ENCODE data around the gene TMOD1.
"Not testable (repeated sequence)": the region's sequence is repeated elsewhere in the genome, so short reads cannot be mapped to it uniquely, and the experiment has no call there.

The TMOD1 gene

GRCh38 chr9:97594381-97594921 is 93.0 kb downstream of the TMOD1 start:
- DNase-seq (ENCODE audit: low read depth in 2 of 2), result no peak

GRCh38 chr9:97596906-97597305 is 95.4 kb downstream of the TMOD1 start:
- no peak for DNase-seq (ENCODE audit: low read depth in 2 of 2)

DNA sequence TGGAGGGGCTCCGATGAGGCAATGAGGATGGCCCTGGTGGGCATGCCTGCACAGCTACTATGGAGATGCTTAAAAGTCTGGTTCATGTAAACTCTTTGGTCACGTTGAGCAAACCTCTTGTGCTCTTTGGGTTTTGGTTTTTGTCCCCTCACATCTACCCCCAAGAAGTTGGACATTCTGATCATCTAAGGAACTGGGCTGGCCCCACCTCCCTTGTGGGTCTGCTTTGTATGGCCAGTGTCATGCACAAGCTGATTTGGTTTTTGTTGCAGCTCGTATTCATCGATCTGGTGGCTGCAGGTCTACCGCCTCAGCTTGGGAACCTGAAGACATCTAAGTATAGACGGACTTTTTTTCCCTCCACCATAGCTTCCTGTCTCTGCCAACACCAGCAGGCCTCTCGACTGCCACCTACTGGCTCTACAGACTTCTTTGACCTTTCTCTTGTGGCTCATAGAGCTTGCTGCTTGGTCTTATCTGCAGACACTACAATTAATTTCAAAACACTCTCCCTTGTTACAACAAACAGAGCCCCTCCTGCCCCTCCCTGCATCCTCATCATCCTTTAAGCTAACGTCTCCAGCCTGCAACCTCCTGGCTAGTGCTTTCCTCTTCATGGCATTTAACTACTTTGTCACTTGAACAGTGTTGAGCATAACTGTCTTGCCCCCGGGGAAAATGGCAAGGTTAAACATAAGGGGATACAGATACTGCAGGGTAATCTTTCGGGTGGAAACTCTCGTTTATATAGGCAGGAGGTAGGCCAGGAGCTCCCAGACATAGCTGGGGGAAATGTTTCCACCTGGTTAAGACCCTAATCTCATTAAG is 97.2 kb downstream of the TMOD1 start:
- peak; percentile 14 to 38 for DNase-seq (ENCODE audit: low read depth in 2 of 2)

DNA sequence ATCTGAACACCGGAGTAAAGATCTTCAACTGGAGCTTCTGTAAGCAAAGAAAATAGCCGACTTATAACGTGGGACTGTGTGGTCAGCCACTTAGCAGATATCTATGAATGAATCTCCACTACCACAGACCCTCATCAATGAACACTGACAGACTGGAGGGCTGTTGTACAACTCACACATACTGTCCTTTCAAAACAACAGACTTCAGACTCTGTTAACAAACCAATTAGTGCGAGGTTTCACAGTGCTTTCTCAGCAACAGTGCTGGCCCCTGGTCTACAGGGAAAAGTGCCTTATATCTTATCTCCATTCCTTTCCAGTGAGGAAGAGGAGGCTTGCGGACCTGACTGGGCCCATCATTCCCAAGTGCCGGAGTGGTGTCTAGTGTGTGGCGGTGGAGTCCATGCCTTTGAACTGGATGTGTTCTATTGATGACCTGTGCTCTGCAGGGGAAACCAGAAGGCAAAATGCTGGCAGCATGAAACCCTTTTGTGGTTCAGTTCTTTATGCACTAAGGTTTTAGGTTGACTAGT is 97.9 kb downstream of the TMOD1 start:
- no peak for DNase-seq (ENCODE audit: low read depth in 2 of 2)

DNA sequence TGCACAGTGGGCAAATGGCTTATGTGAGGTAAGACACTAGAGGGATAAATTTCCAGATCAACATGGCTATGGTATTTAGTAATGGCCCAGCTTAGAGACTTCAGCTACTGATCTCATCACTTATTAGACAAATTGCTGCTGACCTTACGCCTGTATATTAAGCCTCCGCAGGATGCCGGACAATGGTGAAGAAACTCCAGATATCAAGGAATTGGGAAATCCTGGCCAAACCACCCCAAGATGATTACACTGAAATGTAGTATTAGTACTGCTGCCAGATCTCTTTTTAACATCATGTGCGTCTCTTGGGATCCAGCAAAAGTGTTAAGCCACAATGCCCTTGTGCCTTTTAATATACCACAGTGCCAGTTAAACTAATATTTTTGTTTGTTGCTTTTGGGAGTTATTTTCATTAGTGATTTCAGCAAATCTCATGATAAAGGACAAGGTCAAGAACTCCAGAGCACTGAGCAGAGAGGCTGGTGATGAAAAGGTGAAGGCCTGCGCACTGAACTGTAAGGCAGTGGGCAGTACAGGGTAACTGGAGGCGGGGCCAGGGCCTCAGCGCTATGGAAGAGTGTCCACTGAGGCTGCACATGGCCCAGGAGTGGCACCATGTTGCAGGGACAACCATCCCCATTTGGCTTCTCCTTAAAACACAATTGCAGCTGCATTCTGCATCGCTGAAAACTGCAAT is 99.2 kb downstream of the TMOD1 start:
- no peak for DNase-seq (ENCODE audit: low read depth in 2 of 2)

GRCh38 chr9:97601228-97601898 is 99.9 kb downstream of the TMOD1 start:
- DNase-seq (ENCODE audit: low read depth in 2 of 2), result no peak

- DNase-seq (ENCODE audit: low read depth in 2 of 2), result no peak
These were observed 101.0 kb downstream of the TMOD1 start for GRCh38 chr9:97602430-97602829.

DNA sequence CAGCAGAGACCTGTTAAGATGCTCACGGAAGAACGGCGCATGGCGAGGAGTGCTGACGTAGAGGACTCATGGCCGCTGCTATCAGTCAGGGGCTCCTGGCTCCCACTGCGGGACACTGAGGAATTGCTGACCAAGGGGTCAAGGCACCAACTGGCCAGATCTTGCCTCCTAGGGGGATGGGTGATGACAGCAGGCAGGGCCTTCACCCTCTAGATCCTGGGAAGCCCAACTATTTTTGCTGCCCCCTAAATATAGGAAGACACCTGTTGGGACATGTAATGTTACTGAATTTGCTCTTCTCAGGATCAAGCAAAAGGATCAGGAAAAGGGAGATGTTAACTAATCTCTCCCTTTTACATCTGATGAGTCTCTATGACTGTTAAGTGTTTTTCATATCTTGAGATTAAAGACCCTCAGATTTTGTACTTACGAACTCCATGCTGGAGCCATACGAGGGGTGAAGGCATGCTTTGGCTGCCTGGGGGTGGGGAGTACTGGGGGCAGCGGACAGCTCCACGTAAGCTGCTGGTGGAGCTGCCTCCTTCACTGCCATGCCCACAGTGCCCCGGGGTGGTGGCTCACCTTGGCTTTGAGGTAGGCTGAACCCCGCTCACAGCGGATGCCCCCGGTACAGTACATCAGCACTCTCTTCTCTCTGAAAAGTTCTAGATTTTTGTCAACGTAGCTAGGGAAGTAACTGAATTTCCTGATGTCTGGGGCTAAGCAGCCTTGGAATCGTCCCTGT is 103.6 kb downstream of the TMOD1 start:
- DNase-seq (ENCODE audit: low read depth in 2 of 2), result no peak

DNA sequence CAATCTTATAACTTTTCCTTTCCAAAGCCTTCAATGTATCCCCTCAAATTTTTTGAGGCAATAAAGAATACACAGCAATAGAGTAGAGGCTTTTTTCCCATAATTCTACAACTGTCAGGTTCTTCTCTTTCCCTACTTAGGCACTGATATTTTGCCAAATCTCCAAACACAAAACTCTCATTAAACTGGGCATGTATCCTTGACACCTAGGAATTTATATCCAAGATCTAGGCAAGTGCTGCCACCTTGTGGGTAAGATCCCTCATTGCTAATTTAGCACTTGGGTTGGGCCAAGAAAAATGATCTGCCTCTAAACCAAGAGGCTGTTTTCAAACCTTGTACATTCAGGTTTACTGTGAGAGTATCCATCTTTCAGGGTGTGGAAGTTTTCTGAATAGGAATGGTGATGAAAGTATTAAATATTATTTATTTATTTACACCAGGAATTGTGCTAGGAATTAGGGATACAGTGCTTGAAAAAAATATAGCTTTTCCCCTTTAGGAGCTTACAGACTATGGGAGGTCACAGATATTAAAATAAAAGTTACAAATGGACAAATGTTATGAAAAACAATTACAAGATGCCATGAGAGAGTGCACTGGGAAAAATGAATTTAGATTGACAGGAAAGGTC is 114.1 kb downstream of the TMOD1 start:
- DNase-seq (ENCODE audit: low read depth in 2 of 2), result peak in 1 of 2 donors; percentile 27

DNA sequence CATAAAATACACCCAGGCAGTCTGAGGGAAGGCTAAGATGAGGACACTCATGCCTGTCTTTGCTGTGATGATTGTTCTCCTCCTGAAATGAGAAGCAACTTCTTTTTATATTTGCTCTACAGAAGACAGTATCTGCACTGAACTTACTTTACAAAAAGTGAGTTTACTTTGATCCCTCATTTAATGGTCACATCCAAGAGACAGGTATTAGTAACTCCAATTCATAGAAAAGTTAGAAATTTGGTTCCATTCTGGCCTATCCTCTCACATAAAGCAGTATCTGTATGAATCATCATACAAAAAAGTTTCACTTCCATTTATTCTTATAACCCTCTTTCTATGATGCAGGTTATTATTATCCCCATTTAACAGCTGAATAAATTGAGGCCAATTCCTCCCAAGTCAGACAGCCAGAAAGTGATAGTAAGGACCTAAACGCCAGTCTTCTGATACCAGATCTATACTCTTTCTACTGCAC is 116.5 kb downstream of the TMOD1 start:
- no peak for DNase-seq (ENCODE audit: low read depth in 2 of 2)

DNA sequence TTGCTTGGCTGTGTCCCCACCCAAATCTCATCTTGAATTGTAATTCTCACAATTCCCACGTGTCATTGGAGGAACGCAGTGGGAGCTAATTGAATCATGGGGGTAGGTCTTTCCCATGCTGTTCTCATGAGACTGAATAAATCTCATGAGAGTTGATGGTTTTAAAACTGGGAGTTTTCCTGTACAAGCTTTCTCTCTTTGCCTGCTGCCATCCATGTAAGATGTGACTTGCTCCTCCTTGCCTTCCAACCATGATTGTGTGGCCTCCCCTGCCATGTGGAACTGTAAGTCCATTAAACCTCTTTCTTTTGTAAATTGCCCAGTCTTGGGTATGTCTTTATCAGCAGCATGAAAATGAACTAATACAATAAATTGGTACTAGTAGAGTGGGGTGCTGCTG is 118.6 kb downstream of the TMOD1 start:
- DNase-seq (ENCODE audit: low read depth in 2 of 2), result not testable (repeated sequence)

- not testable (repeated sequence) for DNase-seq (ENCODE audit: low read depth in 2 of 2)
These were observed 121.0 kb downstream of the TMOD1 start for GRCh38 chr9:97622483-97622882.

DNA sequence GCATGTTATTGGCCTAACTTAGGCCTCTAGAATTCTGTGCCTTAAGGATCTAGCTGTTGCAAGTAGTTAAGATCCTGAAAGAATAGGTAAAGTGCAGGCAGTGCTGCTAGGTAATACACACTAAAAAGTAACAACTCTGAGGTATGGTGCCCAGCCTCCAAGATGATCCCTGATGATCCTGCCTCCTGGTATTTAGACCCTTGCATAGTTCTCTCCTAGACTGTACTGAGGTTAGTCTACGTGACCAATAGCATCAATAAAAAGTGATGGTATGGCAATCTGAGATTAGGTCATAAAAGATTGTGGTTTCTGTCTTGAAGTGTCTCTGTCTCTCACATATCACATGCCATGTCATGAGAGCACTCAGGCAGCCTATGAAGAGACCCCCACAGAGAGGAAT is 122.5 kb downstream of the TMOD1 start:
- no peak for DNase-seq (ENCODE audit: low read depth in 2 of 2)

- no peak for DNase-seq (ENCODE audit: low read depth in 2 of 2)
These were observed 124.2 kb downstream of the TMOD1 start for GRCh38 chr9:97625620-97626019.

GRCh38 chr9:97627624-97628023 is 126.2 kb downstream of the TMOD1 start:
- DNase-seq (ENCODE audit: low read depth in 2 of 2), result no peak

- no peak for DNase-seq (ENCODE audit: low read depth in 2 of 2)
These were observed 127.2 kb downstream of the TMOD1 start for GRCh38 chr9:97628668-97629067.

- DNase-seq (ENCODE audit: low read depth in 2 of 2), result no peak
These were observed 127.7 kb downstream of the TMOD1 start for GRCh38 chr9:97629156-97629555.

GRCh38 chr9:97630591-97630990 is 129.1 kb downstream of the TMOD1 start:
- no peak for DNase-seq (ENCODE audit: low read depth in 2 of 2)

- DNase-seq (ENCODE audit: low read depth in 2 of 2), result no peak
These were observed 130.9 kb downstream of the TMOD1 start for GRCh38 chr9:97632248-97632984.

Data from stimulated activated CD8-positive, alpha-beta memory T cell treated with anti-CD3 and anti-CD28 coated beads, Interleukin-7, amount 100 ng/mL, for 1 hour (primary cell).